Type B pancreatic cell (in vitro differentiated cells): Measurements from ENCODE around the gene SKOR1. TPM values are rescaled to one million over a fixed set of nuclear protein-coding genes. Genes with fewer than 3 reads are reported as not detected.

ENCODE experiments used
- DNase-seq: peaks from one replicate; pipeline ENCODE4 v3.0.0; 2021; ENCODE audit warnings: mixed read lengths; ENCODE audit not compliant: unreplicated experiment; ENCODE audit errors: extremely low spot score
- H3K27ac Mint-ChIP-seq: 2 replicates; pipeline ENCODE4 v1.8.0; 2021; ENCODE audit warnings: mild to moderate bottlenecking, mixed read lengths
- H3K27me3 Mint-ChIP-seq: 2 replicates; pipeline ENCODE4 v1.8.0; 2021; ENCODE audit warnings: mixed read lengths
- H3K36me3 Mint-ChIP-seq: 2 replicates; pipeline ENCODE4 v1.8.0; 2021; ENCODE audit warnings: mixed read lengths
- H3K4me1 Mint-ChIP-seq: one replicate; pipeline ENCODE4 v1.8.0; 2021; ENCODE audit warnings: mixed read lengths; ENCODE audit not compliant: unreplicated experiment
- H3K4me3 Mint-ChIP-seq: 2 replicates; pipeline ENCODE4 v1.8.0; 2021; ENCODE audit warnings: mild to moderate bottlenecking, mixed read lengths
- H3K9me3 Mint-ChIP-seq: 2 replicates; pipeline ENCODE4 v1.8.0; 2021; ENCODE audit warnings: mixed read lengths
- total RNA-seq: library from RNA; stranded (reverse); gene quantifications from 2 replicates; pipeline ENCODE4 v1.2.1, GENCODE V29; 2021; ENCODE audit warnings: low replicate concordance
- TF ChIP-seq, protein P1 (sequence below): fragments of 200-600 bp; sonication (generic); conservative IDR thresholded peaks from 2 replicates; pipeline ENCODE4 v1.5.0; 2021; ENCODE audit warnings: antibody characterized with exemption, mild to moderate bottlenecking

SKOR1 gene
- total RNA-seq, 1 donor from 2014 or later = 0.65 TPM

DNA sequence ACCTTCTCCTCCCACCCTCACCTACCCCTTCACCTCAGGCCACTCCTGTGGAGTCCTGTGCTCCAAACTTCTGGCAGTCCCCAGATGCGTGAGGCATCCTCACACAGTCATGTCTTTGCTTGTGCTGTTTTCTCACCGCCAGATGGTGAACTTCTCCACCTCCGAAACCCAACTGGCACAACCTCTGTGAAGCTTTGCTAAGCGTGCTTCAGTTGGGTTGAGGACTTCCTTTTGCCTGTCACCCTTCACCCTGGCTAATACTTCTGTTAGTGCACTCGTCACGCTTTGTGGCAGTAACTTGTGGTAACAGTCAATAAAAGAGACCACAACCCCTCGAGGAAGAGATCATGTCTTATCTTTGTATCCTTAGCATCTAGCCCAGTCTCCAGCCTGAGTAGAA, 42.0 kb upstream of the SKOR1 start:
- no peak for DNase-seq
- Mint-ChIP-seq H3K9me3 (no peaks in the 10 kb centered on the region), H3K27me3 (peaks cover 3% of the 10 kb centered on the region), H3K27ac (no peak overlapping the region), H3K4me3 (no peak overlapping the region), H3K4me1 (peaks cover 27% of the 10 kb centered on the region), H3K36me3 (peaks cover 13% of the 10 kb centered on the region)
- TF ChIP-seq, protein P1, sequence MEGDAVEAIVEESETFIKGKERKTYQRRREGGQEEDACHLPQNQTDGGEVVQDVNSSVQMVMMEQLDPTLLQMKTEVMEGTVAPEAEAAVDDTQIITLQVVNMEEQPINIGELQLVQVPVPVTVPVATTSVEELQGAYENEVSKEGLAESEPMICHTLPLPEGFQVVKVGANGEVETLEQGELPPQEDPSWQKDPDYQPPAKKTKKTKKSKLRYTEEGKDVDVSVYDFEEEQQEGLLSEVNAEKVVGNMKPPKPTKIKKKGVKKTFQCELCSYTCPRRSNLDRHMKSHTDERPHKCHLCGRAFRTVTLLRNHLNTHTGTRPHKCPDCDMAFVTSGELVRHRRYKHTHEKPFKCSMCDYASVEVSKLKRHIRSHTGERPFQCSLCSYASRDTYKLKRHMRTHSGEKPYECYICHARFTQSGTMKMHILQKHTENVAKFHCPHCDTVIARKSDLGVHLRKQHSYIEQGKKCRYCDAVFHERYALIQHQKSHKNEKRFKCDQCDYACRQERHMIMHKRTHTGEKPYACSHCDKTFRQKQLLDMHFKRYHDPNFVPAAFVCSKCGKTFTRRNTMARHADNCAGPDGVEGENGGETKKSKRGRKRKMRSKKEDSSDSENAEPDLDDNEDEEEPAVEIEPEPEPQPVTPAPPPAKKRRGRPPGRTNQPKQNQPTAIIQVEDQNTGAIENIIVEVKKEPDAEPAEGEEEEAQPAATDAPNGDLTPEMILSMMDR = no peak

DNA sequence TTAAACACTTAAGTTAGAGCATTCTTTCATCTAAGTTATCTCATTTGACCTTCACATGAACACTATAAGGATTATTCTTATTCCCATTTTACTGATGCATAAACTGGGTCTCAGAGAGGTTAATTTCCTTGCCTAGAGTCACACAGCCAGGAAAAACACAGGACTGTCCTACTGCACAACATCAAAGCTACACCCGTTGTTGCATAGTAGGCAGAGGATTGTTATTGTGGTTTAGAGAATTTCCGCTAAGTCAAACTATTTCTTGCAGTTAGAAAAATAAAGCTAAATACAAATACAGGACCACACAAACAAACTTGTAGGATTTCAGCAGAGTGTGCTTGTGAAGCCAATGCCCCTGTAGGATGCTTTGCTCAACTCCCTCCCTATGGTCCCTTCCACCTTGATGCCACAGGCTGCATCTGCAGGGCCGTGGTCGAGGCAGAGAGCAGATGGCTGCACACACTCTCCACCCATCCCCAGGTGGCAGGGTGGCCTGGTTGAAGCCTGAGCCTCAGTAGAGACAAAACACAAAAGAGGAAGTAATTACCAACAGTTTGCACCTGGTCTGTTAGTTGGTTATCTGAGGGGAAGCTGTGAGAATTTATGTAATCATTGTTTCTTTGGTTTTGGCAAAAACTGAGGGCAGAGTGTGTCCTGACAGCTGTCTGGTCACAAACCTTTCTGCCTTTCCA, 41.1 kb upstream of the SKOR1 start:
- Mint-ChIP-seq H3K27ac (no peak overlapping the region), H3K4me1 (peaks cover 18% of the 10 kb centered on the region), H3K9me3 (no peaks in the 10 kb centered on the region), H3K27me3 (peaks cover 3% of the 10 kb centered on the region), H3K36me3 (peaks cover 12% of the 10 kb centered on the region), H3K4me3 (no peak overlapping the region)
- no peak for DNase-seq
- TF ChIP-seq, protein P1 = no peak

DNA sequence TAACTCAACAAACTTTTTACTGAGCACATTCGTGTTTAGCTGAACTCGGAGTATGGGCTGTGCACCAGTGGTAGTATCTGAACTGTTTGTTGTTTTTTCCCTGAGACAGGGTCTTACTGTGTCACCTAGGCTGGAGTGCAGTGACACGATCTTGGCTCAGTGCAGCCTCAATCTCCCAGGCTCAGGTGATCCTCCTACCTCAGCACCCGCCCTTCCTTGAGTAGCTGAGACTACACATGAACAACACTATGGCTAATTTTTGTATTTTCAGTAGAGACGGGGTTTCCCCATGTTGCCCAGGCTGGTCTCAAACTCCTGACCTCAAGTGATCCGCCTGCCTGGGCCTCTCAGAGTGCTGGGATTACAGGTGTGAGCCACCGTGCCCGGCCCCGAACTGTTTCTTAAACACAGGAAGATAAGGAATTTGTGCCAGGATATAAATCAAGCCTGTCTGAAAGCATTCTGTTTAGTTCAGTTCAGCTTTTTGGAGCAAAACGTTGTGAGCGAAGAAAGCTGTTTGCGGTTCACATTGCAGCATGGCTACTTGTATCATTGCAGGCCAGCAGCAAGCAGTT, 40.4 kb upstream of the SKOR1 start:
- Mint-ChIP-seq H3K36me3 (peaks cover 12% of the 10 kb centered on the region), H3K9me3 (no peaks in the 10 kb centered on the region), H3K4me3 (no peak overlapping the region), H3K27ac (no peak overlapping the region), H3K4me1 (peaks cover 13% of the 10 kb centered on the region), H3K27me3 (peaks cover 3% of the 10 kb centered on the region)
- DNase-seq = no peak
- TF ChIP-seq, protein P1 = no peak

DNA sequence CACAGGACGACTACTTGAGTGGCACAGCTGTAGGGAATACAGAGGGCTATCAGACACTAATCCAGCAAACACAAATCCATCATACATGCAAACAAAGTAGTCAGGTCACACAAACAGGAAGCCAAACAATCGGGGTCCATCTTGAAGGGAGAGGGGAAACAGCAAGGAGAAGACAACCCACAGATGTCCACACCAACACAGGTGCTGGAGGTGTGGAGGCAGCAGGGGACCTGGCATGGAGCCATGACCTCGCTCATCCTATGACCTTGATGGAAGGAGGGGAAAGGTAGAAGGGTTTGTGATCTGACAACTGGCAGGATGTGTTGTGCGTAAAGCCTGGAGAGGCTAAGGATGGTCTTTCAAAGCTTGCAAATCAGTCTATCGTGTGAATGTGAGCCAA, 39.9 kb upstream of the SKOR1 start:
- no peak overlapping the region for H3K4me3 Mint-ChIP-seq
- no peak overlapping the region for H3K27ac Mint-ChIP-seq
- no peaks in the 10 kb centered on the region for H3K9me3 Mint-ChIP-seq
- DNase-seq = no peak
- peaks cover 3% of the 10 kb centered on the region for H3K27me3 Mint-ChIP-seq
- TF ChIP-seq, protein P1 = no peak
- H3K4me1 Mint-ChIP-seq = peaks cover 15% of the 10 kb centered on the region
- H3K36me3 Mint-ChIP-seq = peaks cover 12% of the 10 kb centered on the region

DNA sequence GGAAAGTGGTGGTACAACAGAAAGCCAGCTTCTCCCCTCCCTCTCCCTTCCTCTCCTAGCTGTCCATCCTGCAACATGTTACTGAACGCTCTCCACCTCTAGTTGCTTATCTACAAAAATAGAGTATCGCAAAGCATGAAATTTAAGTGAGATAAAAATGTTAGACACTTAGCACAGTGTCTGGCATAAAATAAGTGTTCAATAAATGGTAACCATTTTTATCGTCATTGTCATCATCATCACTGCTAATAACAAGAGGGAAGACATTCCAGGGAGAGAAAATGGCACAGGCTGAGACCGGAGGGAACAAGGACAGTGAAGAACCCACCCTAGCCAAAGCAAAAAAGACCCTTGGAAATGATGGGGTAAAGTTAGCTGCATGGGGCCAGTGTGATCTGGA, 38.7 kb upstream of the SKOR1 start:
- H3K4me1 Mint-ChIP-seq = peaks cover 26% of the 10 kb centered on the region
- DNase-seq = no peak
- H3K36me3 Mint-ChIP-seq = peaks cover 12% of the 10 kb centered on the region
- TF ChIP-seq, protein P1 = no peak
- H3K4me3 Mint-ChIP-seq = no peak overlapping the region
- no peak overlapping the region for H3K27ac Mint-ChIP-seq
- peaks cover 3% of the 10 kb centered on the region for H3K27me3 Mint-ChIP-seq
- no peaks in the 10 kb centered on the region for H3K9me3 Mint-ChIP-seq
